ENCODE measurements around the gene IFI27L1. TPM values are rescaled to one million over a fixed set of nuclear protein-coding genes. Genes with fewer than 3 reads are reported as not detected.

The IFI27L1 gene
- total and polyA plus RNA-seq, 2 of the 13 experiments (the other 11 are each of a cell fraction or from before 2014, with no cell fraction given) = 11.9 to 19.0 TPM

GRCh38 chr14:94040247-94040646 is 40.9 kb upstream of the IFI27L1 start:
- Histone ChIP-seq H3K27ac (ENCODE audit: extremely low read length, insufficient read depth, low read length) (no peak overlapping the region), H3K4me3 (replicated peaks in 1 of 3; ENCODE audit: insufficient read depth in 1 of 3, low read depth in 2 of 3, low read length in 3 of 3) (no peak overlapping the region), H3K9ac (ENCODE audit: insufficient read depth, low read depth, low read length) (no peak overlapping the region), H4K20me1 (ENCODE audit: insufficient read depth, low read length) (no peaks in the 10 kb centered on the region), H3K36me3 (replicated peaks in 1 of 2; ENCODE audit: control insufficient read depth in 1 of 2, insufficient read depth in 2 of 2, low read length in 2 of 2) (peaks cover 1 to 6% of the 10 kb centered on the region in 2 experiments; a peak in 3 of 5 replicates), H3K4me2 (ENCODE audit: low read depth, low read length) (no peak overlapping the region), H2AFZ (ENCODE audit: low read length) (no peak overlapping the region), H3K79me2 (ENCODE audit: insufficient read depth, low read length) (no peaks in the 10 kb centered on the region), H3K27me3 (ENCODE audit: control insufficient read depth in 1 of 2, insufficient read depth in 2 of 2, low read length in 2 of 2) (no peaks in the 10 kb centered on the region), H3K9me3 (ENCODE audit: low read length) (no peaks in the 10 kb centered on the region), H3K4me1 (ENCODE audit: insufficient read depth, low read length) (peaks cover 56% of the 10 kb centered on the region)
- DNase-seq (ENCODE audit: low spot score) (no peak), ATAC-seq (no peak), FAIRE-seq (no peak)
- ChIA-PET POLR2A (interaction anchor here (0.9 kb wide), 1 partner anchor 13 kb away, joined by 3 read pairs; no protein-coding TSS in a partner anchor), CTCF (ENCODE audit: low intra/inter-chr PET ratio, low total read pairs) (no interaction called here)
- in situ Hi-C loops (cut with HindIII; ENCODE audit: extremely low pct_ligation_motif_present, low pct_unique_long_range_greater_than_20kb) = no loop called here
- no TSS peak for BruUV-seq (replicated peaks)
- 75% methylated on average over 5 of the region's 5 CpGs for WGBS (ENCODE audit: low lambda C conversion rate)
- intact Hi-C loops (cut with micrococcal nuclease; ENCODE audit: unreplicated experiment) = no loop called here
- TF ChIP-seq ZMYM3 (CRISPR knock-in tag; IDR thresholded peaks at IDR 0.05) (0 out of 2 replicates have a peak, but pooled peaks have one; percentile 27), HDAC6 (IDR thresholded peaks at IDR 0.05; ENCODE audit: low read depth, low read length) (no peak), ZNF768 (CRISPR knock-in tag; IDR thresholded peaks at IDR 0.05) (peak; percentile 96), MZF1 (CRISPR knock-in tag; IDR thresholded peaks at IDR 0.05; ENCODE audit: borderline replicate concordance) (no peak), ZNF282 (IDR thresholded peaks at IDR 0.05; ENCODE audit: partially characterized antibody) (no peak), ZMAT5 (CRISPR knock-in tag; IDR thresholded peaks at IDR 0.05; ENCODE audit: borderline replicate concordance, low read depth) (no peak), TEAD2 (CRISPR knock-in tag; IDR thresholded peaks at IDR 0.05) (no peak), ZNF503 (CRISPR knock-in tag; IDR thresholded peaks at IDR 0.05) (no peak), ZSCAN22 (CRISPR knock-in tag; IDR thresholded peaks at IDR 0.05) (no peak), HNF1A (IDR thresholded peaks at IDR 0.05; ENCODE audit: low read depth) (no peak), HNF1A (CRISPR knock-in tag; IDR thresholded peaks at IDR 0.05; ENCODE audit: borderline replicate concordance) (no peak), ZNF879 (CRISPR knock-in tag; IDR thresholded peaks at IDR 0.05) (no peak), HINFP (CRISPR knock-in tag; IDR thresholded peaks at IDR 0.05; ENCODE audit: low read depth) (no peak)
